Measurements from ENCODE around the gene MAP2K1.
"Not testable (repeated sequence)": the region's sequence is repeated elsewhere in the genome, so short reads cannot be mapped to it uniquely, and the experiment has no call there.

Gene MAP2K1

DNA sequence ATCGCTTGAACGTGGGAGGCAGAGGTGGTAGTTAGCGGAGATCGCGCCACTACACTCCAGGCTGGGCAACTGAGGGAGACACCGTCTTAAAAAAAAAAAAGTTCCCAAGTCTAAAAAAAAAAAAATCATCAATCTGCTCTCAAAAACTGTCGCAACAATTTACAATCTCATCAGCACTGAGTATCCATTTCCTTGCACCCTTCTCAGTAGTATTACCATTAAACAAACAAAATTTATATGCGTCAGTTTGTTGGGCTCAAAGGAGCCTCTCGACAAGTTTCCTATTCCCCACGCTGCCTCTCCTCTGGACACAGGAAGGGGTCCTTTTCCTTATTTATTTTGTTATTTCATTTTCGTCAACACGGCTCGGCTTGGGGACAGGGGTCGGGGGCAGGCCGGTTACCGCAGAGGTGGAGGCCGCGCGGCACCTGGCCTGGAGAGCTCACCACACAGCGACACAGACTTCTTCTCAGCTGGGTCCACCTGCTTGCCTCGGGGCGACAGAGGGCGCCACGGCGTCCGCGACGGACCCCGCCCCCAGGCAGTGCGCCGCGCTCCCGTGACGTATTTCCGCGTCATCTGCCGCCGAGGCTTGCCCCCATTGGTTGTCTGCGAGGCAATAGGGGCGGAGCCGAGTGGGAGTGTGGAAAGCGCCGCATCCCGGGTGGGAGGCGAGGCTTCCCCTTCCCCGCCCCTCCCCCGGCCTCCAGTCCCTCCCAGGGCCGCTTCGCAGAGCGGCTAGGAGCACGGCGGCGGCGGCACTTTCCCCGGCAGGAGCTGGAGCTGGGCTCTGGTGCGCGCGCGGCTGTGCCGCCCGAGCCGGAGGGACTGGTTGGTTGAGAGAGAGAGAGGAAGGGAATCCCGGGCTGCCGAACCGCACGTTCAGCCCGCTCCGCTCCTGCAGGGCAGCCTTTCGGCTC, at the start of gene MAP2K1:
TSS of gene MAP2K1 (plus strand) at position 709 of the 920 bp plus-strand sequence. CDS start 436 bp downstream, outside the sequence.
- DNase-seq (ENCODE audit: low read depth in 2 of 2), result peak; percentile 97 to 98

DNA sequence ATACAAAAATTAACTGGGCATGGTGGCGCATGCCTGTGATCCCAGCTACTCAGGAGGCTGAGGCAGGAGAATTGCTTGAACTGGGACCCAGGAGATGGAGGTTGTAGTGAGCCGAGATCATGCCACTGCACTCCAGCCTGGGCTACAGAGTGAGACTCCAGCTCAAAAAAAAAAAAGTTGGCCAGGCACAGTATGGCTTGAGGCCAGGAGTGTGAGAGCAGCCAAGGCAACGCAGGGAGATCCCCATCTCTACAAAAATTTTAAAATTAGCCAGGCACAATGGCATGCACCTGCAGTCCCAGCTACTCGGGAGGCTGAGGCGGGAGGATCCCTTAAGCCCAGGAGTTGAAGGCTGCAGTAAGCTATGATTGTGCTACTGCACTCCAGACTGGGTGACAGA, 38.2 kb upstream of the MAP2K1 start:
- DNase-seq (ENCODE audit: low read depth in 2 of 2), result not testable (repeated sequence)

DNA sequence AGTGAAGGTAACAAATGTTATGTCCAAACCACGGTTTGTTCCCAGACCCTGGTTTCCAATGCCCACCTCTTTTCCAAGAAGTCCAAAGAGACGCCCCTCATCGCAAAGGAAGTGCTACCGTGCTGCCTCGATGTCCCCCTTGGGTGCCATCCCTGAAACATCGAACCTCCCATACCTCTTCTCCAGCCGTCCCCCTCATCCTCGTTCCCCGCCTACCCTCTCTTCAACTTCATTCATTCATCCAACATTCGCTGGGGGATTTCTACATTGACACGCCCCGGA, 30.7 kb upstream of the MAP2K1 start:
- no peak for DNase-seq (ENCODE audit: low read depth in 2 of 2)

DNA sequence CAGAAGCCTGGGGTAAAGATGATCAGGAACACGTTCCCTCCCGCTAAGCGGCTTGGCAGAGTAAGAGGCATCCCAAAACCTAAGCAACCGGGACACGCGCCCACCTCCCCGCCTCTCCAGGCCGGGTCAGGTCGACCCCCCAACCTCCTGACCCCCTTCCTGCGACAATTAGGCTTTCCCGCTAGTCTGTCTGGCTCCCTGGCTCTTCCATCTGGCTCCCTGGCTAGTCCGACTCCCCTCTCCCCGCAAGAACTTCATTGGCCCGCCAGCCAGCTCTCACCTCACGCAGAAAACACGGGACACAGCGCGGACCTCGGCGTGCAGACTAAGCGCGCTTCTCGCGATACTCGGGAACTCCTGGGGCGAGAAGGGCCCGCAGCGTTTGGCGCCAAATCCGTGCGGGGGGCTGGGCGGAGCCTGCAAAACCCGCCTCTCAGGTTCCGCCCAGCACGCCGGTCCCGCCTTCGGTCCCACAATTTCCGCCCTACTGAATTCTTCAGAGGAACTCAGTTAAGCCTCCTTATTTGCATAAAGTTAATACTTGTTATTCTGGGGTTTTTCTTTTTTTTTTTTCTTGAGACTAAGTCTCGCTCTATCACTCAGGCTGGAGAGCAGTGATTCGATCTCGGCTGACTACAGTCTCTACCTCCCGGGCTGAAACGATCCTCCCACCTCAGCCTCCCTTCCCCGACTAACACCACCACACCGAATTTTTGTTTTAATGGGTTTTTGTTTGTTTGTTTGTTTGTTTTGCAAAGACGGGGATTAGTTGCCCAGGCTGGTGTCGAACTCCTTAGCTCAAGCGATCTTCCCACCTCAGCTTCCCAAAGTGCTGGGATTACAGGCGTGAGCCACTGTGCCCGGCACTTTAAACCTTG, 30.1 kb upstream of the MAP2K1 start, which contains the start of gene TIPIN:
TSS of gene TIPIN (minus strand) at position 327 of the 878 bp plus-strand sequence. CDS start 3,738 bp downstream, outside the sequence.
- DNase-seq (ENCODE audit: low read depth in 2 of 2), result peak; percentile 87 to 95

GRCh38 chr15:66359740-66360139, 27.0 kb upstream of the MAP2K1 start:
- DNase-seq (ENCODE audit: low read depth in 2 of 2), result no peak

DNA sequence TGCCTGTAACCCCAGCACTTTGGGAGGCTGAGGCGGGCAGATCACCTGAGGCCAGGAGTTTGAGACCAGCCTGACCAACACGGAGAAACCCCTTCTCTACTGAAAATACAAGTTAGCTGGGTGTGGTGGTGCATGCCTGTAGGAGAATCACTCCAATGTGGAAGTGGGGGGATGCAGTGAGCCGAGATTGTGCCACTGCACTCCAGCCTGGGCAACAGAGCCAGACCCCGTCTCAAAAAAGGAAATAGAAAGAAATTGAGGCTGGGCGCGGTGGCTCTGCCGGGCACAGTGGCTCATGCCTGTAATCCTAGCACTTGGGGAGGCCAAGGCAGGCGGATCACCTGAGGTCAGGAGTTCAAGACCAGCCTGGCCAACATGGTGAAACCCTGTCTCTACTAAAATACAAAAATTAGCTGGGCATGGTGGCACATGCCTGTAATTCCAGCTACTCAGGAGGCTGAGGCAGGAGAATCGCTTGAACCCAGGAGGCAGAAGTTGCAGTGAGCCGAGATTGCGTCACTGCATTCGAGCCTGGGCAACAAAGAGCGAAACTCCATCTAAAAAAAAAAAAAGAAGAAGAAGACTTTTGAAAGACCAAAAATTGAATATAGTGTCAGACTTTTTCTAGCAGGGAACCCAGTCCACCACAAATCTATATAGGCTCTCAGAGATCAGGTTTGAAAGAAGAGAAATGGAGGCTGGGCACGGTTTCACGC, 24.8 kb upstream of the MAP2K1 start:
- DNase-seq (ENCODE audit: low read depth in 2 of 2), result not testable (repeated sequence)

GRCh38 chr15:66362776-66363175, 23.9 kb upstream of the MAP2K1 start:
- no peak for DNase-seq (ENCODE audit: low read depth in 2 of 2)

DNA sequence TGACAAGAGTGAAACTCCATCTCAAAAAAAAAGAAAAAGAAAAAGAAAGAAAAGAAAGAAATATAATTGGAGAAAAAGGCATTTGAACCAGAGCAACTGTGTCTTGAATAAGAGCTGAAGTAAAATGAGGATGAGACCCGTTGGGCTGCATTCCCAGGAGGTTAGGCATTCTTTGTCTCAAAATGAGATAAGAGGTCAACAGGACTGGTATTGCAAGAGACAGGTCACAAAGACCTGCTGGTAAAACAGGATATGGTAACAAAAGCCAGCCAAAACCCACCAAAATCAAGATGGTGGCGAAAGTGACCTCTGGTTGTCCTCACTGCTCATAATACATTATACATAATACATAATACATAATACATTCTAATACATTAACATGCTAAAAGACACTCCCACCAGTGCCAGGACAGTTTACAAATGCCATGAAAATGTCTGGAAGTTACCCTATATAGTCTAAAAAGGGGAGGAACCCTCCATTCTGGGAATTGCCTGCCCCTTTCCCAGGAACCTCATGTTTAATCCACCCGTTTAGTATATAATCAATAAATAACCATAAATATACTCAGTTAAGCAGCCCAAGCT, 21.7 kb upstream of the MAP2K1 start:
- DNase-seq (ENCODE audit: low read depth in 2 of 2), result no peak

DNA sequence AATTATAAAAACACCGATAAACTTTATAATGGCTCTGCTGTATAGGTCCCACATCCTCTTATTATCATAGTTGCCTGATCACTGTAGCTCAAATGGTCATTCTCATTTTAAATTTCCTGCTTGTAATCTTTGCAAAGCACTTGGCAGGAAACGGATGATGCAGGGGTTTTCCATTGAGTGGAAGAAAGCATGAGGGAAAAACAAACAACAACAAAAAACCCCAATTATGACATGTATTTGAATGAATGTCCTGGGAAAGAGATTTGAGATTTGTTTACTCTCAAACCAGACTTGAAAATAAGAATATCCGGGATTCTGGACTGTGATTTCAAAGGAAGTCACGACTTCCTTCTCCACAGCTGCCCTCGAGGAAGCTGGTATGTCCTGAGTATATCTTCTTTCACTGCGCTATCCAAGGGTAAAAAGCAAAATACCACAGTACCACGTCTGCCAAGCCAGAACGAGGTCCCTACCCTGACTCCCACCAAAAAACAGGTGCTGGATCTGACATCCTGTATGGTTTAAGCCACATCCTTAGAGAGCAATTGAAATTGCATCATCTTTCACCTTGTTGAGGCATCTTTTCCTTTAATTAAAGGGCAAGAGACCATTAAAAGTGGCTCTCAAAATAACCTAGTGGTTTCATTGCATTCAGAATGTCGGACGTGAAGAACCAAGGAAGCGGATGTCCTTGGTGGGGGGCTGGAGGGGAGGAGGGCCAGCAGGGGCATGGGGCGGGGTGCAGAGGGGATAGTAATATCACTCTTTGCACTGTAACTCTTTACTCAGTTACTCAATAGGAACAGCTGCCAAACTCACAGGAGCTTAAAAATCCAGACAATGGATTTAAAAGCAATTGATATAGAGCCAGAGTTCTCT, 16.7 kb upstream of the MAP2K1 start:
- no peak for DNase-seq (ENCODE audit: low read depth in 2 of 2)

- no peak for DNase-seq (ENCODE audit: low read depth in 2 of 2)
Measured at GRCh38 chr15:66374179-66374578, 12.5 kb upstream of the MAP2K1 start.

DNA sequence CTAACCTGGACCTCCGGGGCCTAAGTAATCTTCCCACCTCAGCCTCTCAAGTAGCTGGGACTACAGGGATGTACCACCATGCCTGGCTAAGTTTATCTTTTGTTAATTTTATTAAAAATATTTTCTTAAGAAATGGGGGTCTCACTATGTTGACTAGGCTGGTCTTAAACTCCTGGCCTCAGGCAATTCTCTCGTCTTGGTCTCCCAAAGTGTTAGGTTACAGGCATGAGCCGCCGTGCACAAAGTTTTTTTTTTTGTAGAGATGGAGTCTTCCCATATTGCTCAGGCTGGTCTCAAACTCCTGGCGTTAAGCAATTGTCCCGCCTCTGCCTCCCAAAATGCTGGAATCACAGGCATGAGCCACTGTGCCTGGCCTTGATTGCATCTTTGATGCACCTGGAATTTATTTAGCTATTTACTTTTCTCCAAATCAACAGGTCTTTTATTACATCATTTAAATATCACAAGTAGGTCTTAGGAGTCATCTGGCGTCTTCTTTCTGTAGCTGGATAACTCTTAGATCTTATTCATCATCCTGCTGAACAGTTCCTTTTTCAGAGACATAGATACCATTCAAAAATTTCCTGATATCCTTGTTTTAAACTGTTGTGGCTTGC, 7.8 kb upstream of the MAP2K1 start:
- no peak for DNase-seq (ENCODE audit: low read depth in 2 of 2)

DNA sequence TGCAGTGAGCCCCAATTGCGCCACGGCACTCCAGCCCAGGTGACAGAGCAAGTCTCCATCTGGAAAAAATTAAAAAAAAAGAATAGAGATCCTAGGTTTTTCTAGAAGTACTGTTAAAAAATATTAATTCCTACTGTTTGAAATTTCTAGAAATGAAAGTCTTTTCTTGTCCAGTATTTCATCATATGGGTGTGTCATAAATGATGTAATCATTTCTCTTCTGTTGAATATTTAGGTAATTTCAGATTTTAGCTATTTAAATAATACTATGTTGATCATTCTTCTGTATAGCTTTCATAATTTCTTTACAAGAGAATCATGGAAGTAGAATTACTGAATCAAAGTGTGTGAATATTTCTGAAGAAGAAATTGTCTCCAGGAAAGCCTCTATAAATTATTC, 5.3 kb upstream of the MAP2K1 start:
- not testable (repeated sequence) for DNase-seq (ENCODE audit: low read depth in 2 of 2)

DNA sequence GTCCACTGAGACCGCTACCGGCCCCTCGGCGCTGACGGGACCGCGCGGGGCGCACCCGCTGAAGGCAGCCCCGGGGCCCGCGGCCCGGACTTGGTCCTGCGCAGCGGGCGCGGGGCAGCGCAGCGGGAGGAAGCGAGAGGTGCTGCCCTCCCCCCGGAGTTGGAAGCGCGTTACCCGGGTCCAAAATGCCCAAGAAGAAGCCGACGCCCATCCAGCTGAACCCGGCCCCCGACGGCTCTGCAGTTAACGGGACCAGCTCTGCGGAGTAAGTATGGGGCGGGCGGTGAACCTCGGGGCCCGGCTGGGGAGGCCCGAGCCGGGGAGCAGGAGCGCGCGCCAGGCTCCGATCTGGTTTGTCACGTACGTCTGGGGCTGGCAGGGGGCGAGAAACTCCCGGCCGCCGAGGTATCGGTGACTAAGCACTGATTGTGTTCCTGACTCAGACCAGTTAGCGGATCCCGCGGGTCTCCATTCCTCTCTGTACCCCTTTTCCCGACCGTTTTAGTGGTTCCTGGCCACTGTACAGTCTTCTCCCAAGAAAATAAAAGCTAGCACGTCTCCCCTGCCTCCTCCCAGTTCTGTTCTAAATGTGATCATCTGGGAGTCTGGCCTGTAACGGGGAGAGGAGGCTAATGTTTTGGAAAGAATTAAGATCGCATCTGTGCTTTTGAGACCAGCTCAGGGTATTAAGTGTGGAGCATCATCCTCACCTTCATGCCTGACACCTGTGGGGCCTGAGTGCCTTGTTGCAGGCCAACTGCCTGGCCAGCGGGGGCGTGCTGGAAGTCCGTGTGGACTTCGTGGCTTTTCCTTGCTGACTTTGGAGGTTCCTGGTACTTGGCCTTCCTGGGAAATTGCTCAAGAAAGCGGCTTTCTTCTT, 691 bp downstream of the MAP2K1 start:
- peak; percentile 55 to 72 for DNase-seq (ENCODE audit: low read depth in 2 of 2)

DNA sequence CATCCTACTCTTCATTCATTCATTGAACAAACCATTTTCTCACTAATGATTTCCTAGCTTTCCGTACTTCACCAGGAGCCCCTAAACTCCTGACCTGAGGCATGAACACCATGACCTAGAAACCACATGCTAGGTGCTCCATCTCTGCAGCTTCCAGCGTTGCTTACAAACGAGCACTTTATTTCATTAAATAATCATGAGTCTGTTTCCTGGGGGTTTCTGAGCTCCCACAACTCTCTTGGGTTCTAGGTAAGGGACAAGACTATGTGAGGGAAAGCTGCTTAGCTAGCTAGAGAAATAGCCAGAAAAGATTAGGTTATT, 1.3 kb downstream of the MAP2K1 start:
- DNase-seq (ENCODE audit: low read depth in 2 of 2), result no peak

- DNase-seq (ENCODE audit: low read depth in 2 of 2), result no peak
Measured at GRCh38 chr15:66388576-66388975, 1.9 kb downstream of the MAP2K1 start.

- no peak for DNase-seq (ENCODE audit: low read depth in 2 of 2)
Measured at GRCh38 chr15:66389098-66389858, 2.6 kb downstream of the MAP2K1 start.

- DNase-seq (ENCODE audit: low read depth in 2 of 2), result no peak
Measured at GRCh38 chr15:66389859-66390381, 3.2 kb downstream of the MAP2K1 start.

DNA sequence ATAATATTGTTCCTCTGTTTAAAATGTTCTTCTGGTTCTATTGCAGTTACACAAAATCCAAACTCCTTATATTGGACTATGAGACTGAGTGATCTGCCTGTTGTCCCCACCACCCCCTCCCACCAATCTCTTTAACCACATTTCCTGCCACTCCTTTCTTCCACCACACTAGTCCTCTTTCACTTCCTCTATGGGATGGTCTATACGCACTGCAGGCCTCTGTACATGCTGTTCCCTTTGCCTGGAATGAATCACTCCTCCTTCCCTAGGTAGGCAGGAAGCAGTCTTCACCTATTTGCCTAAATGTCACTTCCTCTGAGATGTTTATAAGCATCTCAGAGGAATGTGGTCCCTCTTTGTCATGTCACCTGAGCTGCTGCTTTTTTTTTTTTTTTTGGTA, 4.0 kb downstream of the MAP2K1 start:
- no peak for DNase-seq (ENCODE audit: low read depth in 2 of 2)

Measured in activated CD8-positive, alpha-beta memory T cell treated with anti-CD3 and anti-CD28 coated beads for 4 hours (primary cell).